Mesothelial cell of epicardium (in vitro differentiated cells): ENCODE measurements around the gene RPE. TPM values are rescaled to one million over a fixed set of nuclear protein-coding genes. Genes with fewer than 3 reads are reported as not detected.

ENCODE experiments used
- DNase-seq, 2 experiments: peaks; one replicate each; pipeline ENCODE4 v3.0.0; 2021; ENCODE audit warnings: low spot score in 2 of 2; ENCODE audit not compliant: unreplicated experiment in 2 of 2
- H3K27ac Mint-ChIP-seq: 2 replicates; pipeline ENCODE4 v1.8.0; 2021; ENCODE audit warnings: mixed read lengths
- H3K27me3 Mint-ChIP-seq: 2 replicates; pipeline ENCODE4 v1.8.0; 2021; ENCODE audit warnings: low read depth, mixed read lengths
- H3K36me3 Mint-ChIP-seq: 2 replicates; pipeline ENCODE4 v1.8.0; 2021; ENCODE audit warnings: mixed read lengths
- H3K4me1 Mint-ChIP-seq: 2 replicates; pipeline ENCODE4 v1.8.0; 2021; ENCODE audit warnings: mixed read lengths
- H3K4me3 Mint-ChIP-seq: 2 replicates; pipeline ENCODE4 v1.8.0; 2021; ENCODE audit warnings: mild to moderate bottlenecking, moderate library complexity, mixed read lengths
- H3K9me3 Mint-ChIP-seq: 2 replicates; pipeline ENCODE4 v1.8.0; 2021; ENCODE audit warnings: mixed read lengths
- total RNA-seq: library from RNA; stranded (reverse); gene quantifications from 3 replicates; pipeline ENCODE4 v1.2.1, GENCODE V29; 2021
- TF ChIP-seq, protein P1 (sequence below): fragments of 200-600 bp; sonication (generic); IDR thresholded peaks from one replicate; pipeline ENCODE4 v1.5.0; 2021; ENCODE audit warnings: antibody characterized with exemption; ENCODE audit not compliant: unreplicated experiment

Gene RPE
- total RNA-seq, result 42.8 to 51.3 TPM (median 47.7 TPM) in 3 replicates

GRCh38 chr2:210002158-210003157 lies at the start of gene RPE:
RPE (plus strand) TSS chr2:210002638; CDS start chr2:210002662, 24 bp downstream.
- Mint-ChIP-seq H3K27me3 (peaks cover 2% of the 10 kb centered on the region), H3K4me1 (peaks cover 28% of the 10 kb centered on the region), H3K4me3 (peak within 1 kb of the TSS; percentile 85), H3K27ac (peak within 1 kb of the TSS; percentile 91), H3K9me3 (no peaks in the 10 kb centered on the region), H3K36me3 (no peaks in the 10 kb centered on the region)
- TF ChIP-seq, protein P1, sequence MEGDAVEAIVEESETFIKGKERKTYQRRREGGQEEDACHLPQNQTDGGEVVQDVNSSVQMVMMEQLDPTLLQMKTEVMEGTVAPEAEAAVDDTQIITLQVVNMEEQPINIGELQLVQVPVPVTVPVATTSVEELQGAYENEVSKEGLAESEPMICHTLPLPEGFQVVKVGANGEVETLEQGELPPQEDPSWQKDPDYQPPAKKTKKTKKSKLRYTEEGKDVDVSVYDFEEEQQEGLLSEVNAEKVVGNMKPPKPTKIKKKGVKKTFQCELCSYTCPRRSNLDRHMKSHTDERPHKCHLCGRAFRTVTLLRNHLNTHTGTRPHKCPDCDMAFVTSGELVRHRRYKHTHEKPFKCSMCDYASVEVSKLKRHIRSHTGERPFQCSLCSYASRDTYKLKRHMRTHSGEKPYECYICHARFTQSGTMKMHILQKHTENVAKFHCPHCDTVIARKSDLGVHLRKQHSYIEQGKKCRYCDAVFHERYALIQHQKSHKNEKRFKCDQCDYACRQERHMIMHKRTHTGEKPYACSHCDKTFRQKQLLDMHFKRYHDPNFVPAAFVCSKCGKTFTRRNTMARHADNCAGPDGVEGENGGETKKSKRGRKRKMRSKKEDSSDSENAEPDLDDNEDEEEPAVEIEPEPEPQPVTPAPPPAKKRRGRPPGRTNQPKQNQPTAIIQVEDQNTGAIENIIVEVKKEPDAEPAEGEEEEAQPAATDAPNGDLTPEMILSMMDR, result no peak
- DNase-seq, result peak; percentile 86 to 95

GRCh38 chr2:209956271-209956670 lies 46.2 kb upstream of the RPE start:
- DNase-seq, result no peak
- Mint-ChIP-seq H3K4me3 (no peak overlapping the region), H3K9me3 (peaks cover 10% of the 10 kb centered on the region), H3K4me1 (peaks cover 13% of the 10 kb centered on the region), H3K36me3 (no peaks in the 10 kb centered on the region), H3K27me3 (peaks cover 2% of the 10 kb centered on the region), H3K27ac (no peak overlapping the region)
- TF ChIP-seq, protein P1, result no peak

DNA sequence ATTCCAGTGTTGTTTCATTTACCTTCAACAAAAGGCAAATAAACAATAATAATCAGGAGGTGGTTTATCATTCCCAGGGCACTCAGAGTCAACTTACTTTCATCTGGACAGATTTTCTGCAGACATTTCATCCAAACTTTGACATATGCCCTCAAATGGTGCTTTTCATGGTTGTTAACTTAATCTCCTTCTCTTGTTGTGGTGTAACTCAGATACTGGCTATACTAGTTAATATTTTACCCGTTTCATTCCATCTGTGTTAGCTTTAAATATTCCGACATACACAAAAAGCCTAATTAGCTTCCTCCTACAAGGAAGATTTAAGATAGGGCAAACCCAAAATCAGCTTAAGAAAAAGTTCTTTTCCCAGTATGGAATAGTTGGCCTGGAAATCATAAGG lies 44.4 kb upstream of the RPE start:
- Mint-ChIP-seq H3K4me1 (peaks cover 13% of the 10 kb centered on the region), H3K36me3 (no peaks in the 10 kb centered on the region), H3K4me3 (no peak overlapping the region), H3K9me3 (no peaks in the 10 kb centered on the region), H3K27ac (no peak overlapping the region), H3K27me3 (no peaks in the 10 kb centered on the region)
- TF ChIP-seq, protein P1, result no peak
- no peak for DNase-seq

- H3K9me3 Mint-ChIP-seq, result no peaks in the 10 kb centered on the region
- H3K27me3 Mint-ChIP-seq, result no peaks in the 10 kb centered on the region
- H3K27ac Mint-ChIP-seq, result no peak overlapping the region
Measured at GRCh38 chr2:209960045-209960444, 42.4 kb upstream of the RPE start.

DNA sequence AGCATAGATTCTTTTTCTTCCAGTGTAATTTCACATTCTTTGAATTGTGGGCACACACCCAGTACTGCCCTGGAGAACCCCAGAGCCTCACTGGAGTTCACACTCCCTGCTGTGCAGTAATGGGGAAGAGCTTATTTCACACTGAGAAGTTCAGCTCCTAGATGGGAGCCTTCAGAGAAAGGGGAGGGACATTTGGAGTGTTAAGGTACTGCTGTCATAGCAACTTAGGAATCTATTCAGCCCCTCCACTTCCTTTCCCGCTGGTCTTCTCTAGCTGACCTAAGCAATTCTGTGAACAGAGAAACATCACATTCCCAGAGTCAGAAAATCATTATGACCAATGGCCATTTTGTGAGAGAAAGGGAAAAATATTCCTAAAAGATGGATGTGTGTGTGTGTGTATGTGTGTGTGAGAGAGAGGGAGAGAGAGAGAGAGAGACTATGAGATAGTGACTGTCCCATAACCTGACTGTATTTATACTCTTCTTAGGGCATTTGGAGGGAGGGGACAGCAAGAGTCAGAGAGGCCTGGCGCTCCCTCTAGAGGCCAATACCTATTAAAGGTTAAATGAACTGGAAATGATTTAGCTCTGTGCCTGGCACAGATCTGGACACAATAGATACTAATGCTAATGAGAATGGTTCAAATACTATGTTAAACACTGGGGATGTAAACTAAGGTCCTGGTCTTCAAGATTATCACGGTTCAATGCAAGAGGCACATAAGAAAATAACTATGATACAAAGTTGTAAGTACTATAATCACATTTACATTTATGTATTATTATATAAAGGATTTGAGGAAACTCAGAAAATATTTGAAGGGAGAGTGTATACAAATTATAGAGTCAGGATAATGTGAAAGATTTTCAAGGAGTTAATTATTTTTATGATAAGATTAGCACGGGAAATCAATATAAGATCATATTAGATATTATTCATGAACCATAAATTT lies 41.5 kb upstream of the RPE start:
- H3K9me3 Mint-ChIP-seq, result no peaks in the 10 kb centered on the region
- H3K27me3 Mint-ChIP-seq, result no peaks in the 10 kb centered on the region
- peaks cover 13% of the 10 kb centered on the region for H3K4me1 Mint-ChIP-seq
- no peak overlapping the region for H3K27ac Mint-ChIP-seq
- no peaks in the 10 kb centered on the region for H3K36me3 Mint-ChIP-seq
- DNase-seq, result no peak
- H3K4me3 Mint-ChIP-seq, result no peak overlapping the region
- TF ChIP-seq, protein P1, result peak; percentile 44

More at GRCh38 chr2:209960045-209960444, 42.4 kb upstream of the RPE start:
- Mint-ChIP-seq H3K36me3 (no peaks in the 10 kb centered on the region), H3K4me3 (no peak overlapping the region), H3K4me1 (peaks cover 13% of the 10 kb centered on the region)
- DNase-seq, result no peak
- TF ChIP-seq, protein P1, result no peak
